ENCODE data around the gene NPLOC4. TPM values are rescaled to one million over a fixed set of nuclear protein-coding genes. Genes with fewer than 3 reads are reported as not detected.
A peak's percentile ranks its signal among the peaks of the same experiment; 100 is the strongest.

The NPLOC4 gene
- total RNA-seq, 4 donors from 2014 or later, result 58.9 to 87.7 (median 70.8) TPM

GRCh38 chr17:81672504-81672903 is 35.6 kb upstream of the NPLOC4 start:
- DNase-seq (ENCODE audit: low spot score) (no peak), ATAC-seq (ENCODE audit: low FRiP score) (no peak)
- TF ChIP-seq, protein P1, sequence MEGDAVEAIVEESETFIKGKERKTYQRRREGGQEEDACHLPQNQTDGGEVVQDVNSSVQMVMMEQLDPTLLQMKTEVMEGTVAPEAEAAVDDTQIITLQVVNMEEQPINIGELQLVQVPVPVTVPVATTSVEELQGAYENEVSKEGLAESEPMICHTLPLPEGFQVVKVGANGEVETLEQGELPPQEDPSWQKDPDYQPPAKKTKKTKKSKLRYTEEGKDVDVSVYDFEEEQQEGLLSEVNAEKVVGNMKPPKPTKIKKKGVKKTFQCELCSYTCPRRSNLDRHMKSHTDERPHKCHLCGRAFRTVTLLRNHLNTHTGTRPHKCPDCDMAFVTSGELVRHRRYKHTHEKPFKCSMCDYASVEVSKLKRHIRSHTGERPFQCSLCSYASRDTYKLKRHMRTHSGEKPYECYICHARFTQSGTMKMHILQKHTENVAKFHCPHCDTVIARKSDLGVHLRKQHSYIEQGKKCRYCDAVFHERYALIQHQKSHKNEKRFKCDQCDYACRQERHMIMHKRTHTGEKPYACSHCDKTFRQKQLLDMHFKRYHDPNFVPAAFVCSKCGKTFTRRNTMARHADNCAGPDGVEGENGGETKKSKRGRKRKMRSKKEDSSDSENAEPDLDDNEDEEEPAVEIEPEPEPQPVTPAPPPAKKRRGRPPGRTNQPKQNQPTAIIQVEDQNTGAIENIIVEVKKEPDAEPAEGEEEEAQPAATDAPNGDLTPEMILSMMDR (IDR thresholded peaks at IDR 0.05), result no peak

DNA sequence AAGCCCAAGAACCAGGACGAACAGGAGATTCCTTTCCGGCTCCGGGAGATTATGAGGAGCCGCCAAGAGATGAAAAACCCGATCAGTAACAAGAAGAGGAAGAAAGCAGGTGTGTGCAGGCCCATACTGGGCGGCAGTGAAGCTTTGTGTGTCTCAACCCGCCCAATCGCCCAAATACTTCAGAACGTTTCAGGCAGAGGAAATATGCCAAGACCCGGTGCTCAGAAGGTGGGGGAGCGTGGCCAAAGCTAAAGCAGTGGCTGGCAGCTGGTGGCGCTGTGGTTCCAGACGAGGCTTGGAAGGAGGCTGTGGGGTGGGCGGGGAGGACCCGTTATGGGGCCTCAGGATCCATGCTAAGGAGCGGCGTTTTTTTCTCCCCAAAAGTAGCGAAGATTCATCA is 30.8 kb upstream of the NPLOC4 start:
- DNase-seq (ENCODE audit: low spot score) (no peak), ATAC-seq (ENCODE audit: low FRiP score) (no peak)
- TF ChIP-seq, protein P1 (IDR thresholded peaks at IDR 0.05), result no peak

DNA sequence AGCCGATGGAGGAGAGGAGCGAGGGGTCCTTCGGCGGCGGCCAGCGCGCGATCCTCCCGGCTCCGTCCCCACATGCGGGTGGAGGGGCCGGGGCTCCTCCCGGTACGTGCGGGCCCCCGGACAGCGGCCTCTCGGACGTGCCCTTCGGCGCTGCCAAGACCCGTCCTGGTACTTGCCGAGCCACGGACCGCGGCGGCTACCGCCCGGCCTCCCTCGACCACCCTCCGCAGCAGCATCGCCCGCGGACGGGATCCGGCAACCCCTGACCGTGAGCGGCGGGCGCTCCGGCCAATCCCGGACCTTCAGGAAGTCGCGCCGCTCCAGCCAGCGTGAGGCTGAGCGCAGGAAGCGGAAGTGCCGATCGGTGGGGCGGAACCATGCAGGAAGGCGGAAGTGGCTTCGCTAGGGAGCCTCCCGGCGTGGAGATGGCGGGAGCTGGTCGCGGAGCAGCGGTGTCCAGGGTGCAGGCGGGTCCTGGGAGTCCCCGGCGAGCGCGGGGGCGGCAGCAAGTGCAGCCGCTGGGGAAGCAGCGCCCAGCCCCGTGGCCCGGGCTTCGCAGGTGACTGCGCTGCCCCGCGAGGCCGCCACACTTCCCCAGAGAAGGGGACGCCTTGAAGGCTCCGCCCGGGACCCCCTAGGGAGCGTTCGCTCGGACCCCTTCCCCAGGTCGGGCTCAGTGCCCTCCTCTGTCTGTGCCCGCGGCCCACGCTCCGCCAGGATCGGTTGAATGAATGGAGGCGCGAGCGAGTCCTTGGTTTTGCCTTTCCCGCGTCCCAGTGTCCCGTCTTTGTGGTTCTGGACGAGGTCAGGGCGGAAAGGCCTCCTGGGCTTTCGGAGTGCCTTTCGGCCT is 29.7 kb upstream of the NPLOC4 start, which contains the start of the genes CCDC137 and OXLD1:
Gene CCDC137 (plus strand): TSS at position 396 of the 850 bp plus-strand sequence. CDS start 30 bp downstream, at position 426.
Gene OXLD1 (minus strand): TSS at position 264 of the 850 bp plus-strand sequence. CDS start 28 bp downstream, at position 236.
- ATAC-seq (ENCODE audit: low FRiP score), result peak; percentile 97

GRCh38 chr17:81666092-81666341 is 29.1 kb upstream of the NPLOC4 start:
- peak; percentile 28 for ATAC-seq (ENCODE audit: low FRiP score)
- TF ChIP-seq, protein P1 (IDR thresholded peaks at IDR 0.05), result no peak
- no peak for DNase-seq (ENCODE audit: low spot score)

More for the DNA sequence above, 29.7 kb upstream of the NPLOC4 start, which contains the start of the genes CCDC137 and OXLD1:
- peak; percentile 78 for DNase-seq (ENCODE audit: low spot score)
- TF ChIP-seq, protein P1 (IDR thresholded peaks at IDR 0.05), result no peak

- ATAC-seq (ENCODE audit: low FRiP score), result peak; percentile 29
- peak; percentile 32 for DNase-seq (ENCODE audit: low spot score)
- TF ChIP-seq, protein P1 (IDR thresholded peaks at IDR 0.05), result no peak
Observed at GRCh38 chr17:81665205-81666091, 28.5 kb upstream of the NPLOC4 start.

DNA sequence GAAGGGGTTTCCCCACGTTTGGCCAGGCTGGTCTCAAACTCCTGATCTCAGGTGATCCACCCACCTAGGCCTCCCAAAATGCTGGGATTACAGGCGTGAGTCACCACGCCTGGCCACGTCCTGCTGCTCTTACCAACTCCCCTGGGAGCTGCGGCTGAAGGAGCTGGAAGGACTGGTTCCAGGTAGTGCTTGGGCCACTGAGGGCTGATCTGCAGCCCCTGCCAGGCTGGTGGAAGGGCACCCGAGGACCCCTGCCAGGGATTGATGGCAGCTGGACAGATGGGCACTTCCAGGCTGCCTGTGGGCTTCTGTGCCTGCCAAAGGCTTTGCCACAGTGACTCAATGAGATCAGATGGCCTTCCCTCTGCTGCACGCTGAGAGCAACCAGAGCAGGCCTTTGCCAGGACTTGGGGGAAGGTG is 27.1 kb upstream of the NPLOC4 start:
- no peak for ATAC-seq (ENCODE audit: low FRiP score)
- TF ChIP-seq, protein P1 (IDR thresholded peaks at IDR 0.05), result no peak

More for the DNA sequence above, 27.1 kb upstream of the NPLOC4 start:
- DNase-seq (ENCODE audit: low spot score), result no peak

Data from omental fat pad (tissue), 4 donors.